ENCODE results near the gene TCF12. TPM values are rescaled to one million over a fixed set of nuclear protein-coding genes. Genes with fewer than 3 reads are reported as not detected.
A peak's percentile ranks its signal among the peaks of the same experiment; 100 is the strongest.

Gene TCF12
- total RNA-seq, 1 experiment from 2014 or later: 76.7 TPM

- H2BK15ac ChIP-seq (ENCODE audit: low read depth, low read length): no peak overlapping the region
- TF ChIP-seq, protein P1, sequence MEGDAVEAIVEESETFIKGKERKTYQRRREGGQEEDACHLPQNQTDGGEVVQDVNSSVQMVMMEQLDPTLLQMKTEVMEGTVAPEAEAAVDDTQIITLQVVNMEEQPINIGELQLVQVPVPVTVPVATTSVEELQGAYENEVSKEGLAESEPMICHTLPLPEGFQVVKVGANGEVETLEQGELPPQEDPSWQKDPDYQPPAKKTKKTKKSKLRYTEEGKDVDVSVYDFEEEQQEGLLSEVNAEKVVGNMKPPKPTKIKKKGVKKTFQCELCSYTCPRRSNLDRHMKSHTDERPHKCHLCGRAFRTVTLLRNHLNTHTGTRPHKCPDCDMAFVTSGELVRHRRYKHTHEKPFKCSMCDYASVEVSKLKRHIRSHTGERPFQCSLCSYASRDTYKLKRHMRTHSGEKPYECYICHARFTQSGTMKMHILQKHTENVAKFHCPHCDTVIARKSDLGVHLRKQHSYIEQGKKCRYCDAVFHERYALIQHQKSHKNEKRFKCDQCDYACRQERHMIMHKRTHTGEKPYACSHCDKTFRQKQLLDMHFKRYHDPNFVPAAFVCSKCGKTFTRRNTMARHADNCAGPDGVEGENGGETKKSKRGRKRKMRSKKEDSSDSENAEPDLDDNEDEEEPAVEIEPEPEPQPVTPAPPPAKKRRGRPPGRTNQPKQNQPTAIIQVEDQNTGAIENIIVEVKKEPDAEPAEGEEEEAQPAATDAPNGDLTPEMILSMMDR (conservative IDR thresholded peaks at IDR 0.05): no peak
- H2BK5ac ChIP-seq (ENCODE audit: insufficient read length, low read length): no peak overlapping the region
- no peak overlapping the region for H4K91ac ChIP-seq (ENCODE audit: insufficient read length, low read depth, low read length)
- no peak overlapping the region for H3K4me3 Mint-ChIP-seq
- no peak overlapping the region for H3K27ac ChIP-seq (ENCODE audit: insufficient read length, low read depth, low read length)
- no peak overlapping the region for H3T11ph ChIP-seq (ENCODE audit: low read length)
- H3K9ac ChIP-seq (ENCODE audit: extremely low read depth, insufficient read length, low read length): no peak overlapping the region
- no peak overlapping the region for H3K14ac ChIP-seq (ENCODE audit: insufficient read depth, low read length)
- H3K9me3 ChIP-seq (ENCODE audit: control insufficient read depth, low read depth, low read length): no peaks in the 10 kb centered on the region
- no peaks in the 10 kb centered on the region for H3K79me2 ChIP-seq (ENCODE audit: insufficient read depth, low read length)
- no peak overlapping the region for H3K4me2 ChIP-seq (ENCODE audit: insufficient read depth, insufficient read length, low read length)
- no peak overlapping the region for H2BK12ac ChIP-seq (ENCODE audit: insufficient read length, low read depth, low read length)
- peaks cover 15 to 29% of the 10 kb centered on the region in 2 experiments for H3K4me1 Mint-ChIP-seq
- DNase-seq: no peak
- H3K79me1 ChIP-seq (ENCODE audit: insufficient read depth, low read depth, low read length, poor library complexity, severe bottlenecking): no peaks in the 10 kb centered on the region
- H3K9me3 Mint-ChIP-seq: no peaks in the 10 kb centered on the region
- no peak overlapping the region for H2AFZ ChIP-seq (ENCODE audit: low read length)
- H3K4ac ChIP-seq (ENCODE audit: low read depth, low read length): no peak overlapping the region
- H3K36me3 Mint-ChIP-seq (ENCODE audit: insufficient read depth in 1 of 3, low read depth in 3 of 3): peaks cover 0 to 2% (median 0%) of the 10 kb centered on the region in 3 experiments; a peak in 2 of 7 replicates
- H3K27me3 Mint-ChIP-seq (ENCODE audit: low read depth): no peaks in the 10 kb centered on the region
- no peak overlapping the region for H2AK5ac ChIP-seq (ENCODE audit: insufficient read length, low read length)
- H3K23ac ChIP-seq (ENCODE audit: insufficient read length, low read depth, low read length): no peak overlapping the region
- H2BK20ac ChIP-seq (ENCODE audit: low read depth, low read length, poor library complexity, severe bottlenecking): no peak overlapping the region
- H3K23me2 ChIP-seq (ENCODE audit: insufficient read length, low read depth, low read length, poor library complexity, severe bottlenecking): no peaks in the 10 kb centered on the region
- no peak overlapping the region for H4K5ac ChIP-seq (ENCODE audit: insufficient read length, low read depth, low read length)
- H3K4me1 ChIP-seq (ENCODE audit: insufficient read depth, low read length): peaks cover 4% of the 10 kb centered on the region; the same call in 1 of the 2 replicates
- WGBS (ENCODE audit: extremely low coverage, insufficient read length, low lambda C conversion rate): no CpG with 5 or more reads among the region's 6 CpGs
- no peaks in the 10 kb centered on the region for H3K27me3 ChIP-seq (ENCODE audit: insufficient read depth, low read length)
- H3K18ac ChIP-seq (ENCODE audit: insufficient read length, low read depth, low read length): no peak overlapping the region
- H3K56ac ChIP-seq (ENCODE audit: insufficient read length, low read depth, low read length): no peak overlapping the region
- H3K27ac Mint-ChIP-seq: peak overlapping the region in 1 of 3 experiments; percentile 20; a peak in 2 of 7 replicates
- no peak overlapping the region for H4K8ac ChIP-seq (replicated peaks; ENCODE audit: insufficient read length, low read depth, low read length)
- H4K20me1 ChIP-seq (ENCODE audit: control insufficient read depth, insufficient read depth, insufficient read length): no peaks in the 10 kb centered on the region
- H2BK120ac ChIP-seq (ENCODE audit: low read depth, low read length, poor library complexity, severe bottlenecking): no peak overlapping the region
Observed at GRCh38 chr15:57094321-57095257, 176.1 kb downstream of the TCF12 start.

All from H9 (cell line).